Neuronal stem cell (in vitro differentiated cells): ENCODE measurements around the gene NEK10.
"Not testable (repeated sequence)": the region's sequence is repeated elsewhere in the genome, so short reads cannot be mapped to it uniquely, and the experiment has no call there.

ENCODE experiments used
- DNase-seq: peaks from one replicate; pipeline ENCODE4 v3.0.0-alpha.2; 2013; ENCODE audit warnings: low spot score
- H2AFZ ChIP-seq: one replicate; pipeline ENCODE4 v1.6.1; 2013; ENCODE audit warnings: mild to moderate bottlenecking, low read length, inconsistent platforms
- H2AK5ac ChIP-seq: 2 replicates; pipeline ENCODE4 v1.6.1; 2013; ENCODE audit warnings: low read depth, mild to moderate bottlenecking, inconsistent platforms, low read length, moderate library complexity, mixed read lengths
- H2BK120ac ChIP-seq: 2 replicates; pipeline ENCODE4 v1.6.1; 2013; ENCODE audit warnings: low read depth, mild to moderate bottlenecking, inconsistent platforms, low read length, moderate library complexity, mixed read lengths
- H2BK12ac ChIP-seq: one replicate; pipeline ENCODE4 v1.6.1; 2013; ENCODE audit warnings: low read length, inconsistent platforms
- H2BK15ac ChIP-seq: 2 replicates; pipeline ENCODE4 v1.6.1; 2013; ENCODE audit warnings: mild to moderate bottlenecking, low read length, inconsistent platforms, mixed read lengths
- H2BK5ac ChIP-seq: one replicate; pipeline ENCODE4 v1.6.1; 2013; ENCODE audit warnings: inconsistent platforms, mild to moderate bottlenecking, low read length, moderate library complexity
- H3K14ac ChIP-seq: one replicate; pipeline ENCODE4 v1.6.1; 2013; ENCODE audit warnings: low read length, inconsistent platforms
- H3K18ac ChIP-seq: 2 replicates; pipeline ENCODE4 v1.6.1; 2013; ENCODE audit warnings: low read length, inconsistent platforms
- H3K23ac ChIP-seq: 2 replicates; pipeline ENCODE4 v1.6.1; 2013; ENCODE audit warnings: low read depth, mild to moderate bottlenecking, mixed read lengths, low read length, inconsistent platforms; ENCODE audit not compliant: poor library complexity
- H3K27ac ChIP-seq: replicated peaks from 3 replicates; pipeline ENCODE4 v1.5.1; 2013; ENCODE audit warnings: low read length, inconsistent platforms
- H3K27me3 ChIP-seq, 3 experiments: 2 replicates each; pipeline ENCODE4 v1.6.1; 2013; ENCODE audit warnings: low read length in 3 of 3, mild to moderate bottlenecking in 2 of 3, inconsistent platforms in 1 of 3, low read depth in 1 of 3, mixed read lengths in 1 of 3, moderate library complexity in 1 of 3; ENCODE audit not compliant: control insufficient read depth in 3 of 3, insufficient read depth in 3 of 3
- H3K36me3 ChIP-seq, 2 donors: replicated peaks in 1 of 2; 2 replicates each; pipeline ENCODE4 v1.6.1; 2013; ENCODE audit warnings: low read length in 2 of 2; ENCODE audit not compliant: control insufficient read depth in 2 of 2, insufficient read depth in 2 of 2
- H3K4ac ChIP-seq: 2 replicates; pipeline ENCODE4 v1.6.1; 2013; ENCODE audit warnings: inconsistent platforms, mild to moderate bottlenecking, low read length, moderate library complexity
- H3K4me1 ChIP-seq, 2 donors: 1 replicate in 1 of 2; 2 replicates in 1 of 2; pipeline ENCODE4 v1.6.1; 2013; ENCODE audit warnings: low read length in 2 of 2, low read depth in 1 of 2; ENCODE audit not compliant: control insufficient read depth in 2 of 2, insufficient read depth in 1 of 2
- H3K4me2 ChIP-seq: one replicate; pipeline ENCODE4 v1.6.1; 2013; ENCODE audit warnings: mild to moderate bottlenecking, low read length, inconsistent platforms; ENCODE audit not compliant: insufficient read depth, poor library complexity, severe bottlenecking
- H3K4me3 ChIP-seq, 2 donors: 2 replicates each; pipeline ENCODE4 v1.5.1; 2013; ENCODE audit warnings: low read length in 2 of 2, mild to moderate bottlenecking in 2 of 2, inconsistent platforms in 1 of 2, moderate library complexity in 1 of 2
- H3K79me1 ChIP-seq: one replicate; pipeline ENCODE4 v1.6.1; 2013; ENCODE audit warnings: low read depth, mild to moderate bottlenecking, inconsistent platforms, low read length, moderate library complexity
- H3K9ac ChIP-seq: one replicate; pipeline ENCODE4 v1.6.1; 2013; ENCODE audit warnings: mild to moderate bottlenecking, low read depth, low read length, inconsistent platforms; ENCODE audit not compliant: poor library complexity
- H3K9me3 ChIP-seq, 2 donors: replicated peaks in 1 of 2; 2 replicates each; pipeline versions ENCODE3 to v1.6.1; 2013; ENCODE audit warnings: low read length in 2 of 2, mild to moderate bottlenecking in 2 of 2, inconsistent platforms in 1 of 2, low read depth in 1 of 2, mixed read lengths in 1 of 2, moderate library complexity in 1 of 2; ENCODE audit not compliant: control insufficient read depth in 2 of 2, insufficient read depth in 1 of 2
- H4K8ac ChIP-seq: one replicate; pipeline ENCODE4 v1.6.1; 2013; ENCODE audit warnings: low read depth, mild to moderate bottlenecking, inconsistent platforms, low read length, moderate library complexity
- H4K91ac ChIP-seq: one replicate; pipeline ENCODE4 v1.6.1; 2013; ENCODE audit warnings: low read length, low read depth, mild to moderate bottlenecking, inconsistent platforms; ENCODE audit not compliant: poor library complexity
- WGBS, 2 donors: extraction: QIAGEN DNeasy Blood & Tissue Kit; methylation state at CpG; one replicate each; pipeline ENCODE4 v1.1.7; 2013; ENCODE audit warnings: missing lambda C conversion rate in 2 of 2, mixed read lengths in 1 of 2; ENCODE audit not compliant: insufficient read length in 2 of 2, insufficient replicate concordance in 1 of 2; ENCODE audit errors: extremely low coverage in 2 of 2; 5-methylcytosine and 5-hydroxymethylcytosine counted together

Gene NEK10

DNA sequence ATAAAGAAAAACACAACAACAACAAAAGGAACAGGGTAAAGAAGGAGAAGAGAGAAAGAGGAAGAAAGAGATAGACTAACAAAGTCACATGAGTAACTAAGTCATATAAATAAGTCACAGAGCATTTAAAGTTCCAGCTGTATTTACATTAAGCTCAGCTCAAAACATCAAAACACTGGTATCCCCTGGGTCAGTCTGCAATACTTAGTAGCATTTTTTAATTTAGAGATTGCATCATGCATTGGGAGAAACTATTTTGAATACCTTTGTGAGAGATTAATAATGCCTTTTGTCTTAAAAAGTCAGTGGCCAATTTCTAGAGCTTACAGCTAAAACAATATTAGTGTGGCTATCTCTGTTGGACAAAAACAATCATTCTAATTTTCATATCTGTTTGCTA, 78.4 kb downstream of the NEK10 start:
- DNase-seq, result no peak
- Histone ChIP-seq H3K4me2 (no peak overlapping the region), H3K4me3 (no peak overlapping the region), H3K27ac (no peak overlapping the region), H4K8ac (no peak overlapping the region), H2AFZ (no peak overlapping the region), H3K4ac (no peak overlapping the region), H3K23ac (no peak overlapping the region), H4K91ac (no peak overlapping the region), H2BK12ac (no peak overlapping the region), H2BK120ac (no peak overlapping the region), H3K9ac (no peak overlapping the region), H2BK5ac (no peak overlapping the region), H3K4me1 (no peaks in the 10 kb centered on the region), H2AK5ac (no peak overlapping the region), H2BK15ac (no peak overlapping the region), H3K79me1 (no peaks in the 10 kb centered on the region), H3K36me3 (no peaks in the 10 kb centered on the region), H3K9me3 (no peaks in the 10 kb centered on the region), H3K27me3 (no peaks in the 10 kb centered on the region), H3K14ac (no peak overlapping the region), H3K18ac (no peak overlapping the region)

- H3K4me1 ChIP-seq, result no peaks in the 10 kb centered on the region
- no peak overlapping the region for H3K9ac ChIP-seq
- no peak overlapping the region for H3K4me3 ChIP-seq
- H3K14ac ChIP-seq, result no peak overlapping the region
- no peak overlapping the region for H4K91ac ChIP-seq
- no peak overlapping the region for H4K8ac ChIP-seq
- H2AK5ac ChIP-seq, result no peak overlapping the region
- no peak overlapping the region for H3K4ac ChIP-seq
- no CpG with 5 or more reads among the region's 3 CpGs for WGBS, 2 donors
- H3K36me3 ChIP-seq, result no peaks in the 10 kb centered on the region
- no peak overlapping the region for H3K18ac ChIP-seq
- H3K27me3 ChIP-seq, result no peaks in the 10 kb centered on the region
- no peak overlapping the region for H3K23ac ChIP-seq
- no peak overlapping the region for H2BK12ac ChIP-seq
- H2BK120ac ChIP-seq, result no peak overlapping the region
- H2BK5ac ChIP-seq, result no peak overlapping the region
- H3K79me1 ChIP-seq, result no peaks in the 10 kb centered on the region
- H3K4me2 ChIP-seq, result no peak overlapping the region
- no peak overlapping the region for H2AFZ ChIP-seq
- no peak overlapping the region for H3K27ac ChIP-seq
- H2BK15ac ChIP-seq, result no peak overlapping the region
- H3K9me3 ChIP-seq, result no peaks in the 10 kb centered on the region
- no peak for DNase-seq
Observed at GRCh38 chr3:27289769-27290413, 79.3 kb downstream of the NEK10 start.

- WGBS, 2 donors, result no CpG with 5 or more reads among the region's 2 CpGs
- no peak overlapping the region for H3K4ac ChIP-seq
- H3K23ac ChIP-seq, result no peak overlapping the region
- no peak overlapping the region for H2BK5ac ChIP-seq
- no peak overlapping the region for H2BK15ac ChIP-seq
- H2AK5ac ChIP-seq, result no peak overlapping the region
- H3K9me3 ChIP-seq, result no peaks in the 10 kb centered on the region
- no peak overlapping the region for H2BK120ac ChIP-seq
- DNase-seq, result no peak
- no peak overlapping the region for H4K91ac ChIP-seq
- H3K14ac ChIP-seq, result no peak overlapping the region
- H3K9ac ChIP-seq, result no peak overlapping the region
- H4K8ac ChIP-seq, result no peak overlapping the region
- no peak overlapping the region for H3K27ac ChIP-seq
- H3K36me3 ChIP-seq, result no peaks in the 10 kb centered on the region
- H3K4me3 ChIP-seq, result no peak overlapping the region
- H2AFZ ChIP-seq, result no peak overlapping the region
- H3K79me1 ChIP-seq, result no peaks in the 10 kb centered on the region
- H3K4me1 ChIP-seq, result no peaks in the 10 kb centered on the region
- H2BK12ac ChIP-seq, result no peak overlapping the region
- no peak overlapping the region for H3K4me2 ChIP-seq
- H3K27me3 ChIP-seq, result no peaks in the 10 kb centered on the region
- no peak overlapping the region for H3K18ac ChIP-seq
Observed at GRCh38 chr3:27287052-27287451, 82.1 kb downstream of the NEK10 start.

DNA sequence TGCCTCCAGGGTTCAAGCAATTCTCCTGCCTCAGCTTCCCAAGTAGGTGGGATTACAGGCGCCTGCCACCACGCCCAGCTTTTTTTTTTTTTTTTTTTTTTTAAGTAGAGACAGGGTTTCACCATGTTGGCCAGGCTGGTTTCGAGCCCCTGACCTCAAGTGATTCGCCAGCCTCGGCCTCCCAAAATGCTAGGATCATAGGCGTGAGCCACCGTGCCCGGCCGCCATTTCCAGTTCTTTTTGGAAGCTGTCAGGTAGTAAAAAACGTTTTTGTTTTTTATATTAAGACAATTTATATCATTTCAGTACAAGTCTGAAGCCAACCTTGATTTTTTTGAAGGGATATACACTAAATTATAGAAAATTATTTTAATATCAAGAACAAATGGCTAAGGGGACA, 82.7 kb downstream of the NEK10 start:
- WGBS, 2 donors, result no CpG with 5 or more reads among the region's 10 CpGs
- DNase-seq, H3K9me3 ChIP-seq, H3K27ac ChIP-seq, H2BK5ac ChIP-seq, H2AK5ac ChIP-seq, H3K18ac ChIP-seq, H3K4me2 ChIP-seq, H3K36me3 ChIP-seq, H3K4me3 ChIP-seq, H3K79me1 ChIP-seq, H3K9ac ChIP-seq, H3K14ac ChIP-seq, H2BK15ac ChIP-seq, H4K91ac ChIP-seq, H3K4ac ChIP-seq, H2BK120ac ChIP-seq, H2AFZ ChIP-seq, H2BK12ac ChIP-seq, H3K27me3 ChIP-seq, H3K4me1 ChIP-seq, H3K23ac ChIP-seq, H4K8ac ChIP-seq: not testable (repeated sequence)
